Measurements from ENCODE around the gene BDNF.

BDNF gene

DNA sequence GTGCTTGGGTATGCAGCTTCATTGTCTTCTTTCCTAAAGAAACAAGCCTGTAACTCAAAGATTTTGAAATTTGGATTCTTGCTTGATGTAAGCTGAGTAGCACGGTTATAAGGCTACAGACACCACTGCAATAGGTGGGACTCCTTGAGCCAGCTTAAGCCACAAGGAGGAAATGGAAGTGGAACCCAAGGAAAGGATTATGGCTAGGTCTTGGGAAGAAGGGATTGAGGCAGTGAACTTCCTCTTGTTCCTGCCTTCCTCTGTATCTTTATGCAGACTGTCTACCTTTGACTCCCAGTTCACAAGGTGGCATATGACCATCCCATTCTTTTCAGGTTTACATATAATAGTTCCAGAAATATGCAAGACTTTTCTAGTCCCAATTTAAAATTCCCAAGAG lies 72.3 kb downstream of the BDNF start:
- FAIRE-seq, result no peak
- DNase-seq (ENCODE audit: insufficient read length, low spot score), result no peak

DNA sequence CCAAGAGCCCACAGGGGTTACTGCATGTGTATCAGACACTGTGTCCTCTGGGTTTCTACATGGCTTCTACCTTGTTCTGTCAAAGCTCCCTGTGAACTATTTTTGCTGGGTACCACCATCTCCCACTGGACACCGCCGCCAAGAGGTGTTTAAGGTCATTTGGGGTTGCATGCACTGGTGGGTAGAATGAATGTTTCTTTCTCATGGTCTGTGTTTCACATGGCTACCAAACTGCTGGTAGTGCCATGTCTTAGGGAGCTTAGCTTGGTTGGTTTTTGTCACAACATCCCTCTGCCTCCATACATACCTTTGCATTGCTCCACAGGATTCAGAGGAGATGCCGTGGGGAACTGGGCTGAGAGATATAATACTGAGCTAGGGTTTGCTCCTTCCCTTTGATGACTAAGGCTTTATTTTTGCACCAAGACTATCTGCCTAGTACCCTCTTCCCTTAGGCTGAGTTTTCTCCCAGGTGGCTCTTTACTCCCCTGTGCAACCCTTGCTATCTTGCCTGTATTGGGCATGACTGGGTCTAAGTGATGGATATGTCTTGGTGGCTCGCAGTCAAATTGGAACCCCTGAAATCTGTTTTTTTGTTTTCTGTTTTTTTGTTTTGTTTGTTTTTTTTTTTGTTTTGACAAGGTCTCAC lies 73.2 kb downstream of the BDNF start:
- FAIRE-seq (no peak), DNase-seq (ENCODE audit: insufficient read length, low spot score) (no peak)

DNA sequence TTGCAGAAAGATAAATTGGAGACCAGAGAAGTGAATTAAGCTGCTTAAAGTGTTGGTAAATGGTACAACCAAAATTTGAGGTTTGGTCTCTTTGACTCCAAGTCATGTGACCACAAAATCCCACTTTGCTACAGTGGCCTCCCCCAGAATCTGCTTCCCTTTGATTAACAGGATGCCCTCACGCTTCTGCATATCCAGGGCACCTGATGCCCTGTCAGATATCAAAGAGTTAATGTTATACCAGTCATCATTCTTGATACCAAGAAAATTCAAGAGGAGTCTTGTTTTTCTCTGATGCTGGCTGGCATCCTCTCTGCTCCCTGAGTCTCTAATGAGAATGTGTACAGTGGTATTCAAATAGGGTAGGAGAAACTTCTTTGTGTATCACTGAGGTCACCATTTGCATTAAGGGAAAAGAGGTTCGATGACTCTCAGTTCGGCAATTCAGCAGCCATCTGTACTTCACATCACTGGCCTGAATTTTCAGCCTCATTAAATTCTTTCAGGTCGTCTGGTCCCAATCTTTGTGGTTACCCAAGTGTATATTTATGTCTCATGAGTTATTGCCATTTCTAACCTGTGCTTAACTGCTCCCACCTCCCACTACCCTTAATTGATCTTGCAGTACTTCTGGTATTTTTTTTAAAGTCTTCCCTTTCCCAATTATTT lies 73.9 kb downstream of the BDNF start:
- FAIRE-seq, result no peak
- DNase-seq (ENCODE audit: insufficient read length, low spot score), result no peak

DNA sequence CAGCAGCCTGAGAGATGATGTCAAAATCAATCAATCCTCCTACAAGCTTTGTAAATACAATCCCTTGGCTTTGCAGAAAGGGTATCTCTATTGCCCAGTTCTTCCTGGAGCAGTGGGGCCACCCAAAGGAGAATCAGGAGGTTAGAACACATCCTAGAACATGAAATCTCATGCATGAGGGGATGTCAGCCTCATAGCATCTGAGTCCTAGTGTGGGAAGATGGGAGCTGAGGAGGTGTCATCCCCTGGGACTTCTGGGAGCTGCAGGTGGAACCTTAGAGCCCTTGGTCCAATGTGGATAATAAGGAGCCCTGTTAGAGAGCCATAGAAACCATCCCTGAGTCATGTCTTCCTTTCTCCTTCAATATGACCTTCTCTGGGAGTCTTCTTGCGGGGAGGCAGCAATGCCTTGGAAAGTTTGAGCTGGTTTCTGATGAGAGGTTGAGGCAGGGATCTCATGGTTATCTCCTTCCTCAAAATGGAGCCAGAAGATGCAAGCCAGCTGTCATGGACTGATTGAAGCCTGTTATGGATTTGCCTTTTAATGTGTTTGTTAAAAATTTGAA lies 74.8 kb downstream of the BDNF start:
- FAIRE-seq, result no peak

DNA sequence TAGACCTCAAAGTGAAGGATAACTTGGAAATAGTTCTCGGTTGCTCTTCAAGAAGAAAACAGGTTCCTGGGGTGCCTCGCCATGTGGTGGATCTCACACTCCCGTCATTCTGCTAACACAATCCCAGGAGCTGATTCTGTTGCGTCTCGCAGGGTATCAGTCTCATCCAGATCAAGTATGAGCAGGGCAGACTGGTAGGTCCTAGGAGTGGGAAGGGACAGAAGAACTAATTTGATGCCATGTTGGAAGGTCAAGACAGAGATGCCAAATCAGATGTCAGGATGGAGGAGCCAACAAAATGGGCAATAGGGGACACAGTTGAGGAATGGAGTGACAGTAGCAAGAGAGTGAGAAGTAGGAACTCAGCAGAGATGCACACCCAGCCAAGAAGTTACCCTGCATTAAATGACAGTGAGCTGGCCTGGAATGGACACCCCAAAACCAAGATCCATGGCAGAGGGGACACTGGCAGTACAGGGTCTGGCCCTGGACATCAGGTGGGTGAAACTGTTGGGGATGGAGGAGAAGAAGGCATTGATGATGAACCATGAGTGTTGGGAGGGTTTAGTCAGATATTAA lies 76.2 kb downstream of the BDNF start:
- FAIRE-seq (no peak), DNase-seq (ENCODE audit: insufficient read length, low spot score) (no peak)

More for the DNA sequence above, 74.8 kb downstream of the BDNF start:
- no peak for DNase-seq (ENCODE audit: insufficient read length, low spot score)

DNA sequence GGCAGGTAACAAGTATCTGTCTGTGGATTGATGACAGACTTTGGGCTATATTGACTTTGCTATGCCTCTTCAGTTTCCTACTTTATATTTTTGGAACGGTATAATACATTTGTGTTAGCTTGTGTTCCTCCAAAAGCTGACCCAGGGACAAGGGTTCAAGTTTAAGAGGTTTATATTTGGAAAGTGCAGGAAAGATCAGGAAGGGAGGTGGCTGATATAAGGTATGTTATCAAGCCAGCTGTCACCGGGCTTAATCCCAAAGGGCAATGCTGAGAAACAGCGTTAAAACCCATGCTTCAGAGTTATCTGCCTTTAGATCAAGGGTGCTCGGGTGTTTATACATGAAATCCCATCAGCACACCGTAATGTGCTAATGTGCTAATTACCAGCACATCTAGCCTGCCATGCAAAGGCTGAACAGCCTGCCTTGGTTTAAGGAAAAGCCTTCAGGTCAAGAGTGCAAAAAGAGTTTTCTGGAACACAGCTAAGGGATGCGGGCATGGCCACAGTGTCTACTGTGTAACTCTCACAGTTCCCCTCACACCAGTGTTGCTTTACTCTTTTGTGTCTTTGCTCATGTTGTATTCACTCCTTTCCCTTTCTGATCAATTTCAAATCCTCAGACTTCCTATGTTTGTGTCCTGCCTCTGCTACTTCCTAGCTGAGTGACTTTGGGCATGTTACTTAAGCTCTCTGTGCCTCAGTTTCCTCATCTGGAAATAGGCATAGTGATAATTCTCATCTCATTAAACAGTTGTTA lies 77.5 kb downstream of the BDNF start:
- DNase-seq (ENCODE audit: insufficient read length, low spot score) (no peak), FAIRE-seq (no peak)

DNA sequence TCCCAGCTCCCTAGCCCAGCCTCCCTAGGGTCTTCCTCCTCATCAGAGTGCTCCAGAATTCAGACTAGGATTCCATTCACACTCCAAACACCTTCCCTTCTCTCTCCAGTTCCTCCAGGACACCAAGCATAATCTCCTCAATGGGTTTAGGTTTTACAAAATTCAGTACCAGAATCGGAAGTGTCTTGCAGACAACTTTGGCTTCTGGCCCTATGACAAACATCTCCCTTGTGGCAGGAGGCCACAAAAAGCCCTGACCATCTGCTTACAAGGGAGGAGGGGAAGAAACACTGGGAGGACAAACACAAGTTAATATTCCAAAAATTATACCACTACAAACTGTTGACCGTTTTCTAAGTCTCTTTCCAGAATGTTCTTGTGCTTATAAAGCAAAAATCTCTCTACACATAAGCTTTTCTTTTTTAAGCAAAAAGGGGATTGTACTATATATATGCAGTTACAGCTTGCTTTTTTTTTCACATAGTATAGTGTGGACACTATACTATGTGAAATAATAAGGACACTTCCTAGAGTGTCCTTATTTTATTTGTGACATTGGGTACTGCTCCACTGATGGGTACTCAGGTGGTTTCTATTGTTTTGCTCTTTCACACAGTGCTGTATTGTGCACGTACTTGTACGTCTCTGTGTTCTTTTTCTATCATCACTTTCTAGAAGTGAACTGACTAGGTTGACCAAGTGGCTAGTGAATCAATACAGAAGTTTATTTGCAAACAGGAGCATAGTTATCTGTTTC lies 78.7 kb downstream of the BDNF start:
- FAIRE-seq (no peak), DNase-seq (ENCODE audit: insufficient read length, low spot score) (no peak)

DNA sequence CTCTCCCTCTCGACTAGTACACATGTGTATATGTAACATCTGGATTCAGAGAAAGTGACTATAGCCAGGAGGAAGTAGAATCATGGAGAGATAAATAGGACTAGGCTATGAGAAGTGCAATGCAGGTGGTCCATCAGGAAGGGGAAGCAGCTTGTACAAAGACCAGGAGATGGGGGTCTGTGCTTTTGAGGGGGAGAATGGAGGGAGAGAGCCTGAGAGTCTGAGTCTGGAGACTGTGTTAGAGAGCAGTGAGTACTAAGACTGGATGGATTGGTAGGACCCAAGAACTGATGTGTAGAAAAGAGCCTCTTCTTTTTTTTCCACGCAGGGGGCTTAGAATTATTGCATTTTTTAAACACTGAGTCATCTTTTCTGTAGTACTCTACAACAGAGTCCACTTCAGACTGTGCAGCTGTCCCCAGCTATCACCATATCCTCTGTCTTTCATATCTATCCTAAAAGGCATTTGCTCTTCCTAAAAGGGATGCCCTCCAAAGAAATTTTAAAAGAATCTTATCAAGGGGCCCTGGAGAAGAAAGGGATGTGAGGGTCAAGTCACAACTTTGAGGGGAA lies 80.4 kb downstream of the BDNF start:
- no peak for FAIRE-seq
- no peak for DNase-seq (ENCODE audit: insufficient read length, low spot score)

DNA sequence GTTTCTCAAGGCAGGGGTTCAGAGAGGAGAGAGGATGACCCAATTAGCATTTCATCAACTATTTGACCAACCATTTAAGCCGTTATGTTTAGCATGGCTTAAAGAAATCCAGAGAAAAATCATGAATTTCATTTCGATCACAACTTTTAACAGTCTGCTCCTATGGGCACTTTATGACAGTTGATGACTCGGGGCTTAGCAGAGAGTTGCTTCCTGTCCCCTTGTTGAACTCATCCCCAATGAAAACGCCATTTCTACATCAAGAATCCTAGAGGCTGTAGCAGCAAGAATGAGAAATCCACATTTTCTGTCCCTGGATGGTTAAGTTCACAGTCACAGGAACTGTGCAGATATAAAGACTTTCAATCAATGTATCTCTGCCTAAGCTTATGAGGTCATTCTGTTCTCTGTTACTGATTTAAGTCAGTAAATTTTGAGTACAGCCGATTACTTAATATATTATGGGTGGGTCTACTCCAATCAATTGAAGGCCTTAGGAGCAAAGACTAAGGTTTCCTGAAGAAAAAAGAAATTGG lies 81.1 kb downstream of the BDNF start:
- DNase-seq (ENCODE audit: insufficient read length, low spot score), result no peak
- no peak for FAIRE-seq

DNA sequence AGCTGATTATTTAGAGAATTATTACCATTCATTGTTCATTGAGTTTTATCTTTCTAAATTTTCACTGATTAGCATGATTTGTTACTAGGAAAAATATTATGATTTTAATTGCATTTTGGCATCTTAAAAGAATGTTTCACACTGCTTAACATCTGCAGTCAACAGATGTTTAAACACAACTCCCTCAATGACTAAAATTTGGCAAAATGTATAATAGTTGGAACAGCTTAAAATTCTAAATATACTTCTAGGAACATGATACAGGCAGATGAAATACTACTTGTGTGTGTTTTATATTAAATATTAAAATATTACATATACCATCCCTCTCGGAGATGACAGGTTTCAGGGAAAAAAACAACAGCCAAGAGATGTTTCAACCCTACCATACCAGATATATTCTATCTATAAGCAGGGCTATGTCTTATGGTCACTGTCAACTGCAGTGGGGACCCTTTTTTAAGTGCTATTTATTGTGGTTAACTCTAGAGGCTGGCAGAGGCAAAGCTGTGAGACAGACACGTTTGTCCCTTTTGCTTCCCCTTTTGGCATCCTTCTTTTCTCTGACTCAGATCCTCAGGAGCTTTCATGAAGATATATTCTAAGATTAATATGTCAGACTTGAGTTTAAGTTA lies 81.9 kb downstream of the BDNF start:
- DNase-seq (ENCODE audit: insufficient read length, low spot score) (no peak), FAIRE-seq (no peak)

DNA sequence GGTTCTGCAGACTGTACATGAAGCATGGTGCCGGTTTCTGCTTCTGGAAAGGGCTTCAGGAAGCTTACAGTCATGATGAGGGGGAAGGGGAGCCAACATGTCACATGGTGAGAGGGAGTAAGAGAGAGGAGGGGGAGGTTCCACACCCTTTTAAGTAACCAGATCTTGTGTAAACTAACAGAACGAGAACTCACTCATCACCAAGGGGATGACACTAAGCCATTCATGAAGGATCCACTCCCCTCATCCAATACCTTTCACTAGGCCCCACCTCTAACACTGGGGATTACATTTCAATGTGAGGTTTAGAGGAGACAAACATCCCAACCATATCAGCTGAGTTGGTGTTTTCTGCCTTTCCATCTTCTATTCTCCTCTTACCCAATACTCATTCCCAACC lies 83.5 kb downstream of the BDNF start:
- FAIRE-seq (no peak), DNase-seq (ENCODE audit: insufficient read length, low spot score) (no peak)

DNA sequence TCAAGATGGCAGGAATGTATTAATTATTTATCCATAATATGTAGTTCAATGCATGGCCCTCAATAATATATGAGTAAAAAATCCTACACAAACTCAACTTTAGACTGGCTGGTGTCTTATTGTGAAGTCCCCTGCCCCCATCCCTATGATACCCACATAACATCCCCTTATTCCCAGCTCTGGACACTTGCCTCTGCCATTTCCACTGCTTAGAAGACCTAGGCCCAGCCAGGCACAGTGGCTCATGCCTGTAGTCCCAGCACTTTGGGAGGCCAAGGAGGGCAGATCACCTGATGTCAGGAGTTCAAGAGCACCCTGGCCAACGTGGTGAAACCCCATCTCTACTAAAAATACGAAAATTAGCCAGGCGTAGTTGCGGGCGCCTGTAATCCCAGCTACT lies 84.4 kb downstream of the BDNF start:
- FAIRE-seq, result no peak

DNA sequence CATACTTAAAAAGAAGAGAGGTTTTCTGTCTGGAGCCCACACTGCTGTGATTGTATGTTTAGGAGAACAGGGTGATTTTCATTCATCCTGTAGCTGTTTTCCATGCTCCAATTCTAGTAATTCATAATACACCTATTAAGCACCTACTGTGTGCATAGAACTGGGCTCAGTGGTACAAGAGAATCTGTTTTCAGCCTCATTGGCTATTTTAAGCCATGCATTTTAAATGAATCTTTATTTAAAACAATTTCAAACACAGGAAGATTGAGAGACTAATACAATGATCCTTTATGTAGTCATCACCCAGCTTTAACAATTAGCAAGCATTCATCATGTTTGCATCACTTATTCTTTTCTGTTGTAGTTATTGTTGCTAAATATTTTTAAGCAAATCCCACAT lies 86.2 kb downstream of the BDNF start:
- FAIRE-seq, result no peak
- DNase-seq (ENCODE audit: insufficient read length, low spot score), result no peak

More for the DNA sequence above, 84.4 kb downstream of the BDNF start:
- no peak for DNase-seq (ENCODE audit: insufficient read length, low spot score)

DNA sequence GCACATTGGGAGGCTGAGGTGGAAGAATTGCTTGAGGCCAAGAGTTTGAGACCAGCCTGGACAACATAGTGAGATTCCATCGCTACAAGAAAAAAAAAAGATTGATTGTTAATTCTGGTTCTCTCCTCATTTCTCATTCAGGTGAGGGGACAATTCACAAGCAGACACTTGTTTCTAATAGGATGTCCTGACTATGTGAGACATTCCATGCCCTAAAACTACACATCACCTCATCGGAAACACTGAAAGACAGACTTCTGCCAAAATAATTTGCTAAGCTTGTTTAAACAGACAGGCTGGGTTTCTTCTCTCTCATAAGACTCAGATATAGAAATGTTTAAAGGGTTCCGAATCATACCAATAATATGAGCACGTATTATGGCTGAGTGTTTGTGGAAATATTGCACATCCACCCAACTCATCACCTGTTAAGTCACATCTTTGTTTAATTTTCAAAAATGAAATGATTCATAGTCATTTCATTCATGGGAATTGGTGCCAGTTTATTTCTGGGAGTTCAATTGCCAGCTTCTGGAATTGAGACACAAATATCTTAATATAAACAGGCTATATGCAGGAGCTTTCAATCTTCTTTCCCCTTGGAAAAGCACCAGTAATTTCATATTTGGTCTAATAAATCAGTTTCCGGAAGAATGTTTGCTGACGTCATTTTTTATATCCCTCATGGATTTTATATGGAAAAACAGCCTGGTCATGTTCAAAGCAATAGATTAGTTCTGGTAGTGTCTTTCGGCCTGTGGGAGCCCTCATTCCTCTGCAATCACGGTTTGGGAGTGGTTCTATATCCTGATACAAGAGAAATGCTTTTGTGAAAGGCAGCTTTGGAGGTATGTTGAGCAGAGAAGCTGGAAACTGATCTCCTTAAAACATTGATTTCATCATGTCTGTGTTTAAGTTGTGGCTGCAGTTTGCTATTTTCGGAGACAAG lies 87.0 kb downstream of the BDNF start:
- no peak for DNase-seq (ENCODE audit: insufficient read length, low spot score)
- no peak for FAIRE-seq

DNA sequence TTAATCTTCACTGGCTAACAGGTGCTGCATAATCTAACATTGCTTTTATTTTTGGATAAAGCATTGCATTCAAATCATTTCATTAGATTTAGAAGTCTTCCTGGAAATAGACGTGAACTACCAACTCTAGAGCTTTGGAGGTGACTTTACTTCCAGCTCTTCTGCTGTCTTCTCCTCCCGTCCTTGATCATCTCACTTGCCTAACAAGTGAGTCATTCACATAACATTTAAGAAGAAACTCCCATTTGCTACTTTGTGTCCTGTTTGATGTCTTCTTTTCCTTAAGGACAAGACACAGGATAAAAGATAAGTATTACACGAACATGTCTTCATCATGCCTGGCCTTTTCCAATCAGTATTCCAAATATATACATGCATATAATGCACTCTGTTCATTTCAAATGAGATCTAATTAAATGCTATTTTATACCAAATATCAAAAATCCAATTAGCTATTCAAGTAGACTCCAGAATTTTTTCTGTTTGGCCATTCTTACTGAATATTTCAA lies 88.3 kb downstream of the BDNF start:
- no peak for DNase-seq (ENCODE audit: insufficient read length, low spot score)
- no peak for FAIRE-seq

DNA sequence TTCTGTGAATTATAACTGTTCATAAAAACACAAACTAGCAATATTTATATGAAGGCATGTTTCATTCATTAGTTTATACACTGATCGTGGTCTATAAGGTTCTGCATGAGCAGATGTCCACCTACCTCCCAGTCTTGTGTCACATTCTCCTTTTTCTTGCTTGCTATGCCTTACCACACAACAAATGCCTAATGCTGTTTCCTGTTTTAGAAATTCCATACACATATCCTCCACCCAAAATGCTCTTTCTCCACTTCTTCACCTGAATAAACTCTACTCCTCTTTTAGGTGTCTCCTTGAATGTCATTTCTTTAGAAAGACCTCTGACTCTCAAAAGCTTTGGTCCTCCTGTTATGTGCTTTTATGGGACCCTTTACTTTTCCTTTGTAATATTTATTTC lies 88.9 kb downstream of the BDNF start:
- FAIRE-seq (no peak), DNase-seq (ENCODE audit: insufficient read length, low spot score) (no peak)

DNA sequence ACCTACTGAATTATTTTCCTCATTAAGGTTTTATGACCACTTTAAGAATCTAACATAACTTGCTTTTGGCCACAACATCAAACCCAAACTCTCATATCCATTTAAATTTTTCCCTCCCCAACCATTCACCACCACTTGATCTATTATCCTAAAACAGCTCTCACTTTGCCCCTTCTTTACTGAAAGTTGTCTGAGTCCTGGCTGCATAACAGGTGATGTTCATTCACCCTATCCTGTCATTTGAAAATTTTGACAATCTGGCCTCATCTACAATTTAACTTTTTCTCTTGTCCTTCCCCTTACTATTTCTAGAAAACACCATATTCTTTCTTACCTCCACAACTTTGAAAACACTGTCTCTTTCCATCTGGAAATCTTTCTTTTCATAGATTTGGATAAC lies 89.3 kb downstream of the BDNF start:
- DNase-seq (ENCODE audit: insufficient read length, low spot score) (no peak), FAIRE-seq (no peak)

DNA sequence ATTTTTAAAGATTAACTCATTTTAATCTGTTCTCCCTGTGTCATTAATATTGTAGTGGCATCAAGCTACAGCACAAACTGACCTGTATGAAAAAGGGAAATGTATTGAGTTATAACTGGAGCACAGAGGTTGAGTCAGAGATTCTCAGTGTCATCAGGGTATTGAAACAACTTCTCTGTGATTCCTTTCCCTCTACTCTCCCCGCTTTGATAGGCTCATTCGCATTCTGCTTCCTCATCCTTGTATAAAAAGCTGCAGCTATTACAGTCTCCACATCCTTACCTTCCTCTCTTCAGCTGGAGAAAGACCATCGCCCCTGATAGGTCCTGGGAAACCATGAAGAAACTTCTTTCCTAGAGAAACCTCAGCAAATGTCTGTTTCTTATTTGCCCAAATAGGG lies 90.0 kb downstream of the BDNF start:
- FAIRE-seq (no peak), DNase-seq (ENCODE audit: insufficient read length, low spot score) (no peak)
